Endothelial cell of umbilical vein (primary cell): Measurements from ENCODE around the gene MIA. TPM values are rescaled to one million over a fixed set of nuclear protein-coding genes. Genes with fewer than 3 reads are reported as not detected.

Experiments
- BruUV-seq: library from RNA; stranded (reverse); fragments of 400-500 nt; replicated peaks from 2 replicates; lab custom pipeline; 2021; lab: Mats Ljungman, UMichigan
- CTCF ChIA-PET: fragments of 300-600, 350-600 bp; sonication (Branson Sonifier 250); formaldehyde crosslinking; loops from one replicate; lab custom pipeline; 2021; ENCODE audit warnings: antibody characterized with exemption, inconsistent platforms; lab: Charles Lee
- POLR2A ChIA-PET: fragments of 300-600, 350-600 bp; sonication (Branson Sonifier 250); formaldehyde crosslinking; loops from one replicate; lab custom pipeline; 2021; ENCODE audit warnings: antibody characterized with exemption, inconsistent platforms; lab: Charles Lee
- DNase-seq: peaks from one replicate; pipeline ENCODE4 v3.0.0-alpha.2; 2011; ENCODE audit warnings: low read depth, low spot score
- FAIRE-seq: peaks from 2 replicates; lab custom pipeline; 2011; peaks lifted over from hg19 to GRCh38; lab: Jason Lieb, UNC
- H2AFZ ChIP-seq: 2 replicates; pipeline ENCODE4 v1.6.0; 2012; ENCODE audit warnings: low read depth, low read length, control low read depth, inconsistent platforms
- H3K27ac ChIP-seq: 2 replicates; pipeline ENCODE4 v1.5.1; 2011; ENCODE audit warnings: low read depth, mild to moderate bottlenecking, control low read depth, low read length, moderate library complexity; ENCODE audit not compliant: insufficient read depth
- H3K27me3 ChIP-seq, 2 experiments: 2 replicates each; pipeline versions ENCODE4 v1.6.0 to v1.6.1; 2011; ENCODE audit warnings: low read length in 2 of 2, mixed read lengths in 1 of 2; ENCODE audit not compliant: control insufficient read depth in 2 of 2, insufficient read depth in 2 of 2
- H3K36me3 ChIP-seq, 2 experiments: 2 replicates in 1 of 2; 3 replicates in 1 of 2; pipeline ENCODE4 v1.5.1; 2011; ENCODE audit warnings: low read length in 2 of 2, mild to moderate bottlenecking in 1 of 2, moderate library complexity in 1 of 2; ENCODE audit not compliant: control insufficient read depth in 2 of 2, insufficient read depth in 2 of 2; ENCODE audit errors: extremely low read depth in 1 of 2
- H3K4me1 ChIP-seq: 3 replicates; pipeline ENCODE4 v1.5.1; 2011; ENCODE audit warnings: mild to moderate bottlenecking, low read length; ENCODE audit not compliant: control insufficient read depth, insufficient read depth; ENCODE audit errors: extremely low read depth
- H3K4me2 ChIP-seq: 2 replicates; pipeline ENCODE4 v1.6.1; 2011; ENCODE audit warnings: low read length, control low read depth, mixed read lengths; ENCODE audit not compliant: insufficient read depth
- H3K4me3 ChIP-seq, 3 experiments: fragments of 200-600 bp in 1 of 3; sonication (generic), shearing (Covaris generic) in 1 of 3; replicated peaks in 1 of 3; 2 replicates each; pipeline ENCODE4 v1.5.1; 2011 to 2016; ENCODE audit warnings: control low read depth in 3 of 3, low read length in 3 of 3, mild to moderate bottlenecking in 2 of 3, inconsistent platforms in 1 of 3, low read depth in 1 of 3, moderate library complexity in 1 of 3; ENCODE audit not compliant: insufficient read depth in 1 of 3
- H3K79me2 ChIP-seq: 2 replicates; pipeline ENCODE4 v1.6.0; 2012; ENCODE audit warnings: low read length, inconsistent platforms; ENCODE audit not compliant: control insufficient read depth, insufficient read depth
- H3K9ac ChIP-seq: replicated peaks from 2 replicates; pipeline ENCODE3; 2011; ENCODE audit warnings: low read length, control low read depth; ENCODE audit not compliant: insufficient read depth; ENCODE audit errors: extremely low read depth
- H3K9me1 ChIP-seq: replicated peaks from 3 replicates; pipeline ENCODE4 v1.6.0; 2011; ENCODE audit warnings: mild to moderate bottlenecking, low read length; ENCODE audit not compliant: control insufficient read depth, insufficient read depth; ENCODE audit errors: extremely low read depth
- H3K9me3 ChIP-seq: replicated peaks from 2 replicates; pipeline ENCODE4 v1.5.1; 2012; ENCODE audit warnings: low read length, inconsistent platforms; ENCODE audit not compliant: control insufficient read depth, insufficient read depth
- H4K20me1 ChIP-seq: replicated peaks from 2 replicates; pipeline ENCODE3; 2011; ENCODE audit warnings: mild to moderate bottlenecking, low read length; ENCODE audit not compliant: control insufficient read depth, insufficient read depth; ENCODE audit errors: extremely low read depth
- CTCF ChIP-seq, 2 donors: IDR thresholded peaks; 1 replicate in 1 of 2; 2 replicates in 1 of 2; pipeline ENCODE4 v1.5.1; 2011; ENCODE audit warnings: low read length in 2 of 2, mild to moderate bottlenecking in 2 of 2, moderate library complexity in 2 of 2, control low read depth in 1 of 2, inconsistent platforms in 1 of 2, low read depth in 1 of 2; ENCODE audit not compliant: insufficient read depth in 1 of 2; ENCODE audit errors: extremely low read depth in 1 of 2
- EZH2 ChIP-seq: IDR thresholded peaks from 2 replicates; pipeline ENCODE4 v1.6.1; 2012; ENCODE audit warnings: borderline replicate concordance, low read depth, mild to moderate bottlenecking, moderate library complexity, low read length, inconsistent platforms; ENCODE audit not compliant: severe bottlenecking
- GATA2 ChIP-seq: IDR thresholded peaks from 2 replicates; pipeline ENCODE4 v1.7.0; 2011; ENCODE audit warnings: low read depth, mild to moderate bottlenecking, moderate library complexity, mixed read lengths, low read length; ENCODE audit not compliant: insufficient read length, insufficient read depth
- JUN ChIP-seq: IDR thresholded peaks from 2 replicates; pipeline ENCODE4 v1.6.1; 2011; ENCODE audit warnings: borderline replicate concordance, low read depth; ENCODE audit not compliant: insufficient read length, insufficient read depth
- MYC ChIP-seq: IDR thresholded peaks from one replicate; pipeline ENCODE4 v1.6.1; 2011; ENCODE audit warnings: mild to moderate bottlenecking, low read depth, low read length
- POLR2A ChIP-seq: IDR thresholded peaks from 2 replicates; pipeline ENCODE4 v1.6.1; 2012; ENCODE audit warnings: low read depth, mild to moderate bottlenecking, control low read depth, low read length
- POLR2AphosphoS5 ChIP-seq: IDR thresholded peaks from 2 replicates; pipeline ENCODE4 v1.6.1; 2012; ENCODE audit warnings: low read depth, mild to moderate bottlenecking, control low read depth, low read length, moderate library complexity; ENCODE audit not compliant: insufficient read depth
- dilution Hi-C: fragments of 300-500 bp; cut with MboI; formaldehyde crosslinking; loops from one replicate; pipeline ENCODE4 v1.15.0; 2019; ENCODE audit warnings: low sequenced_read_pairs; ENCODE audit not compliant: extremely low pct_ligation_motif_present
- intact Hi-C: fragments of 100-400 bp; cut with micrococcal nuclease; formaldehyde crosslinking; loops from one replicate; pipeline ENCODE4 v1.10.0; 2022
- polyA plus RNA-seq, 4 experiments: library from polyadenylated mRNA; depleted of rRNA in 3 of 4; stranded (reverse) in 3 of 4; unstranded in 1 of 4; fragments of >200 nt; gene quantifications; 2 replicates each; pipeline versions ENCODE4 v1.2.1 to v1.2.3, GENCODE V29; 2011 to 2012; ENCODE audit warnings: missing spikeins in 1 of 4
- total RNA-seq: library from RNA; stranded (reverse); gene quantifications from 2 replicates; pipeline ENCODE4 v1.2.3, GENCODE V29; 2021
- TF ChIP-seq, protein P1 (sequence below): IDR thresholded peaks from 2 replicates; pipeline ENCODE4 v1.6.1; 2011; ENCODE audit not compliant: insufficient read depth, insufficient read length

Gene MIA
- total and polyA plus RNA-seq, 2 donors (not counting 3 experiments of a cell fraction or from before 2014, with no cell fraction given): 0.32 TPM; not detected in 1

- Histone ChIP-seq H3K9ac (no peak overlapping the region), H3K36me3 (peaks cover 9 to 27% of the 10 kb centered on the region in 2 experiments), H3K79me2 (peaks cover 36% of the 10 kb centered on the region), H3K27me3 (peaks cover 1 to 6% of the 10 kb centered on the region in 2 experiments), H3K4me3 (no peak overlapping the region), H3K27ac (no peak overlapping the region), H3K9me1 (no peaks in the 10 kb centered on the region), H3K9me3 (no peaks in the 10 kb centered on the region), H2AFZ (no peak overlapping the region), H3K4me1 (peaks cover 36% of the 10 kb centered on the region), H3K4me2 (no peak overlapping the region), H4K20me1 (no peaks in the 10 kb centered on the region)
- FAIRE-seq: no peak
- no peak for DNase-seq
- ChIA-PET POLR2A (no interaction called here), CTCF (no interaction called here)
- intact Hi-C loops: loop anchor here (10.0 kb wide), 1 partner anchor 365 kb away; the partner anchor contains the start of gene SERTAD3
- BruUV-seq: no TSS peak
- dilution Hi-C loops: no loop called here
- TF ChIP-seq MYC (no peak), POLR2AphosphoS5 (peak; percentile 25)
These were observed 34.2 kb downstream of the MIA start for GRCh38 chr19:40809358-40810086.

DNA sequence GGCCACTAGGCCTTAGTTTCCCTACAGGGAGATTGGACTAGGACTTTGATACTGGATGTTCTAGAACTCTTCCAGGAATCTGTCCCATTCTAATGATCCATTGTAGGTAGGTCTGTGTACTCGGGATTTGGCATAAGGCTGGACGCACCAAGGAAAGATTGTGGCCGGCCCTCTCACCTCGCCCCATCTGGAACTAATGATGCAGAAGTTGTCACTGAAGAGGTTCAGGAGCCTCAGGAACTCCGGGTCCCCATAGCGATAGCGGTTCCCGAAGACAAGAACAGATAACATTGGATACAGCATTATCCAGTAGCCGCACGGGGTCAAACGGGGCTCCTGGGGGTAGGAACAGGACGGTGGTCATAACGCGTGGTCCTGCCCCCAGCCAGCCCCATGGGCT is 34.8 kb downstream of the MIA start:
- no peak overlapping the region for H2AFZ ChIP-seq
- no peak overlapping the region for H3K4me3 ChIP-seq
- no peak overlapping the region for H3K27ac ChIP-seq
- H4K20me1 ChIP-seq: no peaks in the 10 kb centered on the region
- BruUV-seq: no TSS peak
- peaks cover 9 to 25% of the 10 kb centered on the region in 2 experiments for H3K36me3 ChIP-seq
- H3K9me1 ChIP-seq: no peaks in the 10 kb centered on the region
- dilution Hi-C loops: no loop called here
- DNase-seq: no peak
- H3K4me2 ChIP-seq: no peak overlapping the region
- H3K79me2 ChIP-seq: peaks cover 30% of the 10 kb centered on the region
- ChIA-PET POLR2A (no interaction called here), CTCF (no interaction called here)
- TF ChIP-seq POLR2A (no peak), POLR2AphosphoS5 (no peak), GATA2 (no peak), JUN (no peak), EZH2 (no peak), CTCF (IDR thresholded peaks at IDR 0.05; ENCODE audit: extremely low read depth in 1 of 2, insufficient read depth in 1 of 2, low read depth in 1 of 2, low read length in 2 of 2) (no peak)
- TF ChIP-seq, protein P1, sequence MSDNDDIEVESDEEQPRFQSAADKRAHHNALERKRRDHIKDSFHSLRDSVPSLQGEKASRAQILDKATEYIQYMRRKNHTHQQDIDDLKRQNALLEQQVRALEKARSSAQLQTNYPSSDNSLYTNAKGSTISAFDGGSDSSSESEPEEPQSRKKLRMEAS: no peak
- H3K27me3 ChIP-seq: peaks cover 3 to 8% of the 10 kb centered on the region in 2 experiments
- no peak for FAIRE-seq
- intact Hi-C loops: no loop called here
- no peaks in the 10 kb centered on the region for H3K9me3 ChIP-seq
- peaks cover 29% of the 10 kb centered on the region for H3K4me1 ChIP-seq
- no peak overlapping the region for H3K9ac ChIP-seq
